K562 (cell line): ENCODE results near the gene IGSF21. TPM values are rescaled to one million over a fixed set of nuclear protein-coding genes. Genes with fewer than 3 reads are reported as not detected.

Experiments
- ATAC-seq: fragments of 200-7000 bp; cut with Tn5 transposase; 3 replicates; pipeline ENCODE4 v1.9.1; 2020; ENCODE audit warnings: moderate library complexity
- BruUV-seq: library from RNA; stranded (reverse); fragments of 400-500 nt; replicated peaks from 2 replicates; lab custom pipeline; 2021; lab: Mats Ljungman, UMichigan
- CTCF ChIA-PET: fragments of 300-600 bp; formaldehyde crosslinking; extraction: SDS; loops from one replicate; lab custom pipeline; 2021; ENCODE audit warnings: low intra/inter-chr PET ratio; lab: Yijun Ruan, JAX
- POLR2A ChIA-PET: fragments of 300-600, 350-650 bp; sonication (Branson Sonifier 250); formaldehyde crosslinking; extraction: SDS; loops from one replicate; lab custom pipeline; 2021; ENCODE audit warnings: antibody characterized with exemption, inconsistent platforms; lab: Yijun Ruan, JAX
- DNase-seq, 4 experiments: peaks; one replicate each; pipeline versions ENCODE4 v3.0.0 to v3.0.0-alpha.2; 2011 to 2018; ENCODE audit warnings: low spot score in 3 of 4, mixed read lengths in 3 of 4; ENCODE audit errors: extremely low read depth in 1 of 4
- FAIRE-seq: peaks from 2 replicates; lab custom pipeline; 2011; peaks lifted over from hg19 to GRCh38; lab: Jason Lieb, UNC
- H2AFZ ChIP-seq: 2 replicates; pipeline ENCODE4 v1.6.0; 2011; ENCODE audit warnings: low read depth, low read length, control low read depth, inconsistent platforms
- H3K27ac ChIP-seq: fragments of 200-600 bp; 3 replicates; pipeline ENCODE4 v1.8.0; 2011; ENCODE audit warnings: low read depth, mild to moderate bottlenecking, control low read depth, inconsistent platforms, low read length, moderate library complexity, mixed read lengths; ENCODE audit errors: extremely low read depth
- H3K27me3 ChIP-seq, 2 experiments: fragments of 300-600 bp in 1 of 2; 2 replicates in 1 of 2; 3 replicates in 1 of 2; pipeline versions ENCODE4 v1.6.0 to v1.8.0; 2011; ENCODE audit warnings: inconsistent platforms in 2 of 2, low read length in 2 of 2, mild to moderate bottlenecking in 1 of 2, mixed read lengths in 1 of 2, moderate library complexity in 1 of 2; ENCODE audit not compliant: control insufficient read depth in 2 of 2, insufficient read depth in 2 of 2
- H3K36me3 ChIP-seq: fragments of 300-600 bp; 3 replicates; pipeline ENCODE4 v1.8.0; 2011; ENCODE audit warnings: mild to moderate bottlenecking, low read length, inconsistent platforms; ENCODE audit not compliant: control insufficient read depth, insufficient read depth
- H3K4me1 ChIP-seq, 2 experiments: fragments of 200-600 bp in 1 of 2; replicated peaks in 1 of 2; 2 replicates in 1 of 2; 3 replicates in 1 of 2; pipeline versions ENCODE4 v1.5.1 to v1.8.0; 2011; ENCODE audit warnings: inconsistent platforms in 2 of 2, low read length in 2 of 2, mild to moderate bottlenecking in 1 of 2, mixed read lengths in 1 of 2, moderate library complexity in 1 of 2; ENCODE audit not compliant: control insufficient read depth in 2 of 2, insufficient read depth in 2 of 2
- H3K4me2 ChIP-seq: 2 replicates; pipeline ENCODE4 v1.6.1; 2011; ENCODE audit warnings: low read length, control low read depth, inconsistent platforms, mixed read lengths; ENCODE audit not compliant: insufficient read depth
- H3K4me3 ChIP-seq: fragments of 200-600 bp; sonication (generic), shearing (Covaris generic); 2 replicates; pipeline ENCODE4 v1.5.1; 2016; ENCODE audit warnings: control low read depth, inconsistent platforms
- H3K79me2 ChIP-seq: fragments of 200-600 bp; 3 replicates; pipeline ENCODE4 v1.8.0; 2011; ENCODE audit warnings: low read length, inconsistent platforms; ENCODE audit not compliant: control insufficient read depth, insufficient read depth
- H3K9ac ChIP-seq, 2 experiments: 2 replicates each; pipeline versions ENCODE4 v1.6.0 to v1.6.1; 2011; ENCODE audit warnings: low read depth in 2 of 2, low read length in 2 of 2, control low read depth in 1 of 2, inconsistent platforms in 1 of 2, mild to moderate bottlenecking in 1 of 2, mixed read lengths in 1 of 2; ENCODE audit not compliant: insufficient read depth in 1 of 2
- H3K9me1 ChIP-seq: one replicate; pipeline ENCODE4 v1.6.0; 2011; ENCODE audit warnings: inconsistent platforms, mild to moderate bottlenecking, low read length, moderate library complexity; ENCODE audit not compliant: control insufficient read depth, insufficient read depth
- H3K9me3 ChIP-seq: replicated peaks from 2 replicates; pipeline ENCODE4 v1.5.1; 2011; ENCODE audit warnings: low read depth, low read length, inconsistent platforms; ENCODE audit not compliant: control insufficient read depth, insufficient read depth
- H4K20me1 ChIP-seq: replicated peaks from 2 replicates; pipeline ENCODE4 v1.6.1; 2011; ENCODE audit warnings: low read length, inconsistent platforms, mixed read lengths; ENCODE audit not compliant: control insufficient read depth, insufficient read depth
- ATF1 ChIP-seq, 2 experiments: fragments of 450-650 bp in 1 of 2; IDR thresholded peaks; 2 replicates each; pipeline ENCODE4 v1.6.1; 2016; ENCODE audit warnings: missing compliant biosample characterization in 1 of 2, missing genetic modification characterization in 1 of 2
- CBX8 ChIP-seq: fragments of 200-600 bp; sonication (generic); IDR thresholded peaks from 2 replicates; pipeline ENCODE4 v1.6.1; 2012; ENCODE audit warnings: borderline replicate concordance, mixed run types, low read depth, mild to moderate bottlenecking, moderate library complexity, mixed read lengths, low read length, control low read depth, inconsistent platforms; ENCODE audit not compliant: poor library complexity, severe bottlenecking; ENCODE audit errors: extremely low read depth
- NFIX ChIP-seq: fragments of 250-450 bp; sonication (Bioruptor Pico); IDR thresholded peaks from 2 replicates; pipeline ENCODE4 v1.4.0; 2020; ENCODE audit warnings: low read depth, mild to moderate bottlenecking, moderate library complexity
- SIN3B ChIP-seq: fragments of 450-650 bp; IDR thresholded peaks from 2 replicates; pipeline ENCODE4 v1.6.1; 2017; ENCODE audit warnings: low read depth, mild to moderate bottlenecking, moderate library complexity
- TAF7 ChIP-seq: fragments of 450-650 bp; IDR thresholded peaks from 2 replicates; pipeline ENCODE4 v1.6.1; 2016; ENCODE audit warnings: missing genetic modification characterization, missing compliant biosample characterization
- ZC3H11A ChIP-seq: IDR thresholded peaks from 2 replicates; pipeline ENCODE4 v1.6.1; 2012; ENCODE audit warnings: low read depth, low read length, improper control_type of control experiment
- ZNF121 ChIP-seq: sonication (generic); formaldehyde crosslinking; conservative IDR thresholded peaks from 2 replicates; pipeline ENCODE4 v1.8.0; 2022; ENCODE audit warnings: missing genetic modification reagents
- ZNF133 ChIP-seq: fragments of 250-450 bp; sonication (Bioruptor Pico); IDR thresholded peaks from 2 replicates; pipeline ENCODE4 v1.4.0; 2020; ENCODE audit warnings: mild to moderate bottlenecking
- ZNF146 ChIP-seq: IDR thresholded peaks from one replicate; pipeline ENCODE4 v1.6.1; 2018; ENCODE audit warnings: missing compliant biosample characterization; ENCODE audit not compliant: unreplicated experiment
- WGBS: fragments of 100-300 bp; shearing (Covaris generic); methylation state at CpG from one replicate; pipeline ENCODE4 v1.1.6; 2016; ENCODE audit warnings: low coverage, mixed read lengths; ENCODE audit not compliant: insufficient coverage; ENCODE audit errors: missing lambda C conversion rate; 5-methylcytosine and 5-hydroxymethylcytosine counted together
- in situ Hi-C: fragments of 300-500 bp; cut with MboI; formaldehyde crosslinking; loops from 4 replicates; pipeline ENCODE4 v1.15.0; 2018; ENCODE audit warnings: inconsistent platforms, mixed read lengths
- intact Hi-C: fragments of 100-400 bp; cut with micrococcal nuclease; formaldehyde crosslinking; loops from 2 replicates; pipeline ENCODE4 v1.14.2; 2022
- polyA plus RNA-seq, 8 experiments: library from polyadenylated mRNA; depleted of rRNA in 4 of 8; stranded (reverse) in 5 of 8; unstranded in 3 of 8; fragments of >200 nt; fragmentation: Nextera tagmentation in 2 of 8; fragmentation: Illumina TruSeq in 1 of 8; extraction: Ambion mirVana in 2 of 8; extraction: Trizol in 1 of 8; gene quantifications; 2 replicates each; pipeline versions ENCODE4 v1.2.1 to v1.2.3, GENCODE V29; 2011 to 2014; ENCODE audit warnings: inconsistent platforms in 1 of 8, missing spikeins in 1 of 8
- total RNA-seq, 7 experiments: library from RNA; depleted of rRNA in 6 of 7; stranded (reverse); fragments of >200 nt in 6 of 7; fragmentation: Illumina TruSeq in 2 of 7; extraction: Trizol in 2 of 7; gene quantifications; 2 replicates each; pipeline versions ENCODE4 v1.2.1 to v1.2.3, GENCODE V29; 2011 to 2021; ENCODE audit warnings: low replicate concordance in 1 of 7
- TF ChIP-seq, protein P1 (sequence below): fragments of 250-450 bp; sonication (Bioruptor Pico); IDR thresholded peaks from 2 replicates; pipeline ENCODE4 v1.4.0; 2020; ENCODE audit warnings: mild to moderate bottlenecking, moderate library complexity
- TF ChIP-seq, protein P2 (sequence below), 3 experiments: fragments of 200-800 bp in 1 of 3; sonication (Bioruptor generic) in 1 of 3; sonication (generic) in 1 of 3; formaldehyde crosslinking in 1 of 3; IDR thresholded peaks; 2 replicates each; pipeline versions ENCODE4 v1.6.1 to v1.8.0; 2016 to 2022; ENCODE audit warnings: mild to moderate bottlenecking in 2 of 3, missing compliant biosample characterization in 2 of 3, missing genetic modification characterization in 2 of 3, missing genetic modification reagents in 1 of 3
- TF ChIP-seq, protein P3 (sequence below): fragments of 450-650 bp; IDR thresholded peaks from 2 replicates; pipeline ENCODE4 v1.7.0; 2016; ENCODE audit warnings: borderline replicate concordance

Gene IGSF21
- total and polyA plus RNA-seq, 9 of the 15 experiments (the other 6 are each of a cell fraction or from before 2014, with no cell fraction given), result not detected

DNA sequence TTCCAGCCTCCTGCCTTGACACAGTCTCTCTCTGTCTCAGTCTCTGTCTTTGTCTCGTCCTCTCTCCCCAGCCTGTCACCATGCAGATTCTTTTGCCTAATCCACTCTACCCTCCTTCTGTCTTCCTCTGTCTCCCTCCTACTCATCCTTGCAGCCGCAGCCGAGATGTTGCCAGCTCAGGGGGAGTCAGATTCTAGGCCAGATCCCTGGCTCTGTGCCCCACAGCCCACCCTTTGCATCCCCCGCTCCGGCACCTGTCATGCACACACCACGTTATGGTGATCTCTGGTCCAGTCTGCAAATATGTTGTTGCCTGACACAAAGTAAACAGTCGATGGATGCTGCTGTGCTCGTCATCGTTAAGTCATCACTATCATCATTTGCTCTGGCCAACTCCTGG lies 35.5 kb upstream of the IGSF21 start:
- TF ChIP-seq, protein P1, sequence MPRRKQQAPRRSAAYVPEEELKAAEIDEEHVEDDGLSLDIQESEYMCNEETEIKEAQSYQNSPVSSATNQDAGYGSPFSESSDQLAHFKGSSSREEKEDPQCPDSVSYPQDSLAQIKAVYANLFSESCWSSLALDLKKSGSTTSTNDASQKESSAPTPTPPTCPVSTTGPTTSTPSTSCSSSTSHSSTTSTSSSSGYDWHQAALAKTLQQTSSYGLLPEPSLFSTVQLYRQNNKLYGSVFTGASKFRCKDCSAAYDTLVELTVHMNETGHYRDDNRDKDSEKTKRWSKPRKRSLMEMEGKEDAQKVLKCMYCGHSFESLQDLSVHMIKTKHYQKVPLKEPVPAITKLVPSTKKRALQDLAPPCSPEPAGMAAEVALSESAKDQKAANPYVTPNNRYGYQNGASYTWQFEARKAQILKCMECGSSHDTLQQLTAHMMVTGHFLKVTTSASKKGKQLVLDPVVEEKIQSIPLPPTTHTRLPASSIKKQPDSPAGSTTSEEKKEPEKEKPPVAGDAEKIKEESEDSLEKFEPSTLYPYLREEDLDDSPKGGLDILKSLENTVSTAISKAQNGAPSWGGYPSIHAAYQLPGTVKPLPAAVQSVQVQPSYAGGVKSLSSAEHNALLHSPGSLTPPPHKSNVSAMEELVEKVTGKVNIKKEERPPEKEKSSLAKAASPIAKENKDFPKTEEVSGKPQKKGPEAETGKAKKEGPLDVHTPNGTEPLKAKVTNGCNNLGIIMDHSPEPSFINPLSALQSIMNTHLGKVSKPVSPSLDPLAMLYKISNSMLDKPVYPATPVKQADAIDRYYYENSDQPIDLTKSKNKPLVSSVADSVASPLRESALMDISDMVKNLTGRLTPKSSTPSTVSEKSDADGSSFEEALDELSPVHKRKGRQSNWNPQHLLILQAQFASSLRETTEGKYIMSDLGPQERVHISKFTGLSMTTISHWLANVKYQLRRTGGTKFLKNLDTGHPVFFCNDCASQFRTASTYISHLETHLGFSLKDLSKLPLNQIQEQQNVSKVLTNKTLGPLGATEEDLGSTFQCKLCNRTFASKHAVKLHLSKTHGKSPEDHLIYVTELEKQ (CRISPR knock-in tag), result no peak
- TF ChIP-seq, protein P2, sequence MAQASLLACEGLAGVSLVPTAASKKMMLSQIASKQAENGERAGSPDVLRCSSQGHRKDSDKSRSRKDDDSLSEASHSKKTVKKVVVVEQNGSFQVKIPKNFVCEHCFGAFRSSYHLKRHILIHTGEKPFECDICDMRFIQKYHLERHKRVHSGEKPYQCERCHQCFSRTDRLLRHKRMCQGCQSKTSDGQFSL (CRISPR knock-in tag; IDR thresholded peaks at IDR 0.05), result no peak
- TF ChIP-seq, protein P2 (tag; IDR thresholded peaks at IDR 0.05), result no peak
- no peak for TF ChIP-seq ZC3H11A
- TF ChIP-seq, protein P3, sequence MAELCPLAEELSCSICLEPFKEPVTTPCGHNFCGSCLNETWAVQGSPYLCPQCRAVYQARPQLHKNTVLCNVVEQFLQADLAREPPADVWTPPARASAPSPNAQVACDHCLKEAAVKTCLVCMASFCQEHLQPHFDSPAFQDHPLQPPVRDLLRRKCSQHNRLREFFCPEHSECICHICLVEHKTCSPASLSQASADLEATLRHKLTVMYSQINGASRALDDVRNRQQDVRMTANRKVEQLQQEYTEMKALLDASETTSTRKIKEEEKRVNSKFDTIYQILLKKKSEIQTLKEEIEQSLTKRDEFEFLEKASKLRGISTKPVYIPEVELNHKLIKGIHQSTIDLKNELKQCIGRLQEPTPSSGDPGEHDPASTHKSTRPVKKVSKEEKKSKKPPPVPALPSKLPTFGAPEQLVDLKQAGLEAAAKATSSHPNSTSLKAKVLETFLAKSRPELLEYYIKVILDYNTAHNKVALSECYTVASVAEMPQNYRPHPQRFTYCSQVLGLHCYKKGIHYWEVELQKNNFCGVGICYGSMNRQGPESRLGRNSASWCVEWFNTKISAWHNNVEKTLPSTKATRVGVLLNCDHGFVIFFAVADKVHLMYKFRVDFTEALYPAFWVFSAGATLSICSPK, result no peak
- TF ChIP-seq ZNF133 (CRISPR knock-in tag), result no peak
- TF ChIP-seq ZNF121, result no peak
- TF ChIP-seq ZNF146 (CRISPR knock-in tag), result no peak
- no peak for TF ChIP-seq ATF1 (CRISPR knock-in tag; IDR thresholded peaks at IDR 0.05)
- no peak for TF ChIP-seq ATF1 (tag; IDR thresholded peaks at IDR 0.05)
- TF ChIP-seq NFIX (CRISPR knock-in tag), result no peak
- no peak for TF ChIP-seq CBX8
- no peak for TF ChIP-seq TAF7 (tag)
- TF ChIP-seq SIN3B, result no peak
- TF ChIP-seq, all 486 proteins: peak for 0
- Histone ChIP-seq H3K9me3 (no peaks in the 10 kb centered on the region), H3K4me2 (no peak overlapping the region), H2AFZ (no peak overlapping the region), H3K4me1 (no peaks in the 10 kb centered on the region), H4K20me1 (peaks cover 11% of the 10 kb centered on the region; the same call in 1 of the 2 replicates), H3K9me1 (no peaks in the 10 kb centered on the region), H3K27me3 (peaks cover 13 to 26% of the 10 kb centered on the region in 2 experiments; a peak in 4 of 5 replicates), H3K36me3 (no peaks in the 10 kb centered on the region), H3K9ac (no peak overlapping the region), H3K27ac (no peak overlapping the region), H3K4me3 (no peak overlapping the region), H3K79me2 (no peaks in the 10 kb centered on the region)
- POLR2A ChIA-PET, result interaction anchor here (0.6 kb wide), 1 partner anchor 93 kb away, joined by 3 read pairs; no protein-coding TSS in a partner anchor
- no peak for DNase-seq
- intact Hi-C loops (no loop called here), in situ Hi-C loops (no loop called here)
- no peak for FAIRE-seq
- no TSS peak for BruUV-seq
- ATAC-seq, result no peak
- WGBS, result 0% methylated on average over 9 of the region's 9 CpGs
- CTCF ChIA-PET, result no interaction called here
